ENCODE results near the gene SMYD3. TPM values are rescaled to one million over a fixed set of nuclear protein-coding genes. Genes with fewer than 3 reads are reported as not detected.
"Not testable (repeated sequence)": the region's sequence is repeated elsewhere in the genome, so short reads cannot be mapped to it uniquely, and the experiment has no call there.

The SMYD3 gene
- total RNA-seq, 1 experiment from 2014 or later: 35.1 TPM

GRCh38 chr1:245730801-245731200 lies 776.3 kb downstream of the SMYD3 start:
- DNase-seq: no peak
- H3K27me3 Mint-ChIP-seq (ENCODE audit: unreplicated experiment): no peaks in the 10 kb centered on the region
- H3K4me1 Mint-ChIP-seq (ENCODE audit: low read depth, unreplicated experiment): no peaks in the 10 kb centered on the region
- intact Hi-C loops (cut with micrococcal nuclease; ENCODE audit: unreplicated experiment): no loop called here
- H3K9me3 Mint-ChIP-seq (ENCODE audit: low read depth, unreplicated experiment): peaks cover 17% of the 10 kb centered on the region
- BruUV-seq (replicated peaks): no TSS peak
- no peak for TF ChIP-seq CTCF (IDR thresholded peaks at IDR 0.05; ENCODE audit: unreplicated experiment)
- no peaks in the 10 kb centered on the region for H3K36me3 Mint-ChIP-seq (ENCODE audit: insufficient read depth, unreplicated experiment)
- CTCF ChIA-PET: no interaction called here
- no peak overlapping the region for H3K4me3 Mint-ChIP-seq (ENCODE audit: low read depth, unreplicated experiment)
- H3K27ac Mint-ChIP-seq (ENCODE audit: unreplicated experiment): no peak overlapping the region

- peaks cover 20% of the 10 kb centered on the region for H3K9me3 Mint-ChIP-seq (ENCODE audit: low read depth, unreplicated experiment)
- DNase-seq; intact Hi-C loops (cut with micrococcal nuclease; ENCODE audit: unreplicated experiment); CTCF ChIA-PET; H3K27me3 Mint-ChIP-seq (ENCODE audit: unreplicated experiment); BruUV-seq (replicated peaks); H3K36me3 Mint-ChIP-seq (ENCODE audit: insufficient read depth, unreplicated experiment); H3K27ac Mint-ChIP-seq (ENCODE audit: unreplicated experiment); H3K4me3 Mint-ChIP-seq (ENCODE audit: low read depth, unreplicated experiment); H3K4me1 Mint-ChIP-seq (ENCODE audit: low read depth, unreplicated experiment): not testable (repeated sequence)
These were observed 779.0 kb downstream of the SMYD3 start for GRCh38 chr1:245728035-245728434.

GRCh38 chr1:245721488-245721887 lies 785.6 kb downstream of the SMYD3 start:
- Mint-ChIP-seq H3K9me3 (ENCODE audit: low read depth, unreplicated experiment) (peaks cover 7% of the 10 kb centered on the region), H3K4me1 (ENCODE audit: low read depth, unreplicated experiment) (no peaks in the 10 kb centered on the region), H3K27ac (ENCODE audit: unreplicated experiment) (no peak overlapping the region), H3K36me3 (ENCODE audit: insufficient read depth, unreplicated experiment) (no peaks in the 10 kb centered on the region), H3K27me3 (ENCODE audit: unreplicated experiment) (no peaks in the 10 kb centered on the region), H3K4me3 (ENCODE audit: low read depth, unreplicated experiment) (no peak overlapping the region)
- BruUV-seq (replicated peaks): no TSS peak
- TF ChIP-seq CTCF (IDR thresholded peaks at IDR 0.05; ENCODE audit: unreplicated experiment): no peak
- intact Hi-C loops (cut with micrococcal nuclease; ENCODE audit: unreplicated experiment): no loop called here
- CTCF ChIA-PET: no interaction called here
- DNase-seq: no peak

- H3K27ac Mint-ChIP-seq (ENCODE audit: unreplicated experiment): no peak overlapping the region
- TF ChIP-seq CTCF (IDR thresholded peaks at IDR 0.05; ENCODE audit: unreplicated experiment): no peak
- no peak overlapping the region for H3K4me3 Mint-ChIP-seq (ENCODE audit: low read depth, unreplicated experiment)
- BruUV-seq (replicated peaks): no TSS peak
- H3K4me1 Mint-ChIP-seq (ENCODE audit: low read depth, unreplicated experiment): no peaks in the 10 kb centered on the region
- H3K9me3 Mint-ChIP-seq (ENCODE audit: low read depth, unreplicated experiment): peaks cover 2% of the 10 kb centered on the region
- CTCF ChIA-PET: interaction anchor here (0.8 kb wide), 1 partner anchor 1447 kb away, joined by 3 read pairs; no protein-coding TSS in a partner anchor
- intact Hi-C loops (cut with micrococcal nuclease; ENCODE audit: unreplicated experiment): loop anchor here (5.0 kb wide), 1 partner anchor 138 kb away; no protein-coding TSS in a partner anchor
- no peaks in the 10 kb centered on the region for H3K36me3 Mint-ChIP-seq (ENCODE audit: insufficient read depth, unreplicated experiment)
- no peak for DNase-seq
- H3K27me3 Mint-ChIP-seq (ENCODE audit: unreplicated experiment): no peaks in the 10 kb centered on the region
These were observed 788.1 kb downstream of the SMYD3 start for GRCh38 chr1:245718951-245719350.

GRCh38 chr1:245718123-245718522 lies 789.0 kb downstream of the SMYD3 start:
- no peaks in the 10 kb centered on the region for H3K4me1 Mint-ChIP-seq (ENCODE audit: low read depth, unreplicated experiment)
- intact Hi-C loops (cut with micrococcal nuclease; ENCODE audit: unreplicated experiment): loop anchor here (5.0 kb wide), 1 partner anchor 139 kb away; no protein-coding TSS in a partner anchor
- no peak overlapping the region for H3K4me3 Mint-ChIP-seq (ENCODE audit: low read depth, unreplicated experiment)
- H3K9me3 Mint-ChIP-seq (ENCODE audit: low read depth, unreplicated experiment): peaks cover 2% of the 10 kb centered on the region
- DNase-seq: no peak
- BruUV-seq (replicated peaks): no TSS peak
- H3K27ac Mint-ChIP-seq (ENCODE audit: unreplicated experiment): no peak overlapping the region
- H3K27me3 Mint-ChIP-seq (ENCODE audit: unreplicated experiment): no peaks in the 10 kb centered on the region
- CTCF ChIA-PET: no interaction called here
- TF ChIP-seq CTCF (IDR thresholded peaks at IDR 0.05; ENCODE audit: unreplicated experiment): no peak
- H3K36me3 Mint-ChIP-seq (ENCODE audit: insufficient read depth, unreplicated experiment): no peaks in the 10 kb centered on the region
